H1 (cell line): ENCODE results near the gene SECISBP2L. TPM values are rescaled to one million over a fixed set of nuclear protein-coding genes. Genes with fewer than 3 reads are reported as not detected.

ENCODE experiments used
- FOSL1 ChIP-seq: IDR thresholded peaks from 2 replicates; pipeline ENCODE4 v1.6.1; 2011; ENCODE audit warnings: mild to moderate bottlenecking, low read depth, low read length, moderate library complexity; ENCODE audit not compliant: insufficient read depth
- JUN ChIP-seq: IDR thresholded peaks from 2 replicates; pipeline ENCODE4 v1.6.1; 2011; ENCODE audit warnings: low read depth, mild to moderate bottlenecking, improper control_type of control experiment, low read length
- RNF2 ChIP-seq: fragments of 200-900, 300-1000 bp; sonication (generic); IDR thresholded peaks from 2 replicates; pipeline ENCODE4 v1.7.1; 2016; ENCODE audit warnings: borderline replicate concordance, low read depth, mild to moderate bottlenecking, antibody characterized with exemption, low read length; ENCODE audit not compliant: poor library complexity, severe bottlenecking; ENCODE audit errors: missing control alignments
- TAF1 ChIP-seq: IDR thresholded peaks from 2 replicates; pipeline ENCODE4 v1.6.1; 2011; ENCODE audit warnings: mild to moderate bottlenecking, low read depth, low read length
- TEAD4 ChIP-seq: IDR thresholded peaks from 2 replicates; pipeline ENCODE4 v1.6.1; 2012; ENCODE audit warnings: low read depth, low read length, inconsistent platforms, mixed read lengths
- polyA plus RNA-seq, 7 experiments: library from polyadenylated mRNA; depleted of rRNA in 3 of 7; stranded (reverse) in 5 of 7; unstranded in 2 of 7; fragments of >200 nt in 5 of 7; fragments of 200-250 nt in 2 of 7; gene quantifications; 1 replicate in 5 of 7; 2 replicates in 1 of 7; 4 replicates in 1 of 7; pipeline versions ENCODE4 v1.2.1 to v1.2.3, GENCODE V29; 2011 to 2013; ENCODE audit warnings: missing spikeins in 2 of 7, mixed read lengths in 2 of 7
- total RNA-seq: library from RNA; stranded (reverse); fragmentation: NEBNext Ultra II Directional; extraction: Animal tissue kit (Norgen Biotek cat#: 25700); gene quantifications from 2 replicates; pipeline ENCODE4 v1.2.1, GENCODE V29; 2021
- TF ChIP-seq, protein P1 (sequence below): IDR thresholded peaks from 2 replicates; pipeline ENCODE4 v1.6.1; 2012; ENCODE audit warnings: low read length, inconsistent platforms
- TF ChIP-seq, protein P2 (sequence below): IDR thresholded peaks from 2 replicates; pipeline ENCODE4 v1.6.1; 2011; ENCODE audit warnings: low read length, improper control_type of control experiment

Gene SECISBP2L
- total and polyA plus RNA-seq, 2 of the 8 experiments (the other 6 are each of a cell fraction or from before 2014, with no cell fraction given): 7.6 to 22.8 TPM

DNA sequence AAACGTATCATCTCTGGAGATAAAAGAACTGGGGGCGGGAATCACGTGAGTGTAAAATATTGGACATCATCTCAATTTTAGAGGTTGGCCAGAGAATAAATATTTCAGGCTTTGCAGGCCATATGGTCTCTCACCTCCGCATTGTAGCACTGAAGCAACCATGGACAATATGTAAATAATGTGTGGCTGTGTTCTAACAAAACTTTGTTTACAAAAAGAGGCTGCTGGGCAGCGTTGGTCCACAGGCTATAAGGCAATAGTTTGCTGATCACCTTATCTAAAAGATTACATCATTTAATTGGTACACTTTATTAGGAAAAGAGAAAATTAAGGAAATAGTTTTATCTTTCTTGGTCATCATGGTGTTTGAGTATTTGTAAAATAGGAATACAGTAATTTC, 60.0 kb downstream of the SECISBP2L start (continued):
- TF ChIP-seq, protein P1, sequence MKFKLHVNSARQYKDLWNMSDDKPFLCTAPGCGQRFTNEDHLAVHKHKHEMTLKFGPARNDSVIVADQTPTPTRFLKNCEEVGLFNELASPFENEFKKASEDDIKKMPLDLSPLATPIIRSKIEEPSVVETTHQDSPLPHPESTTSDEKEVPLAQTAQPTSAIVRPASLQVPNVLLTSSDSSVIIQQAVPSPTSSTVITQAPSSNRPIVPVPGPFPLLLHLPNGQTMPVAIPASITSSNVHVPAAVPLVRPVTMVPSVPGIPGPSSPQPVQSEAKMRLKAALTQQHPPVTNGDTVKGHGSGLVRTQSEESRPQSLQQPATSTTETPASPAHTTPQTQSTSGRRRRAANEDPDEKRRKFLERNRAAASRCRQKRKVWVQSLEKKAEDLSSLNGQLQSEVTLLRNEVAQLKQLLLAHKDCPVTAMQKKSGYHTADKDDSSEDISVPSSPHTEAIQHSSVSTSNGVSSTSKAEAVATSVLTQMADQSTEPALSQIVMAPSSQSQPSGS: no peak
- no peak for TF ChIP-seq JUN
- TF ChIP-seq FOSL1: no peak
- no peak for TF ChIP-seq RNF2
- TF ChIP-seq TEAD4: no peak
- no peak for TF ChIP-seq TAF1
- TF ChIP-seq, protein P2, sequence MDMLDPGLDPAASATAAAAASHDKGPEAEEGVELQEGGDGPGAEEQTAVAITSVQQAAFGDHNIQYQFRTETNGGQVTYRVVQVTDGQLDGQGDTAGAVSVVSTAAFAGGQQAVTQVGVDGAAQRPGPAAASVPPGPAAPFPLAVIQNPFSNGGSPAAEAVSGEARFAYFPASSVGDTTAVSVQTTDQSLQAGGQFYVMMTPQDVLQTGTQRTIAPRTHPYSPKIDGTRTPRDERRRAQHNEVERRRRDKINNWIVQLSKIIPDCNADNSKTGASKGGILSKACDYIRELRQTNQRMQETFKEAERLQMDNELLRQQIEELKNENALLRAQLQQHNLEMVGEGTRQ: no peak
